Measurements from ENCODE around the gene ITGA2B.
"Not testable (repeated sequence)": the region's sequence is repeated elsewhere in the genome, so short reads cannot be mapped to it uniquely, and the experiment has no call there.

Gene ITGA2B

DNA sequence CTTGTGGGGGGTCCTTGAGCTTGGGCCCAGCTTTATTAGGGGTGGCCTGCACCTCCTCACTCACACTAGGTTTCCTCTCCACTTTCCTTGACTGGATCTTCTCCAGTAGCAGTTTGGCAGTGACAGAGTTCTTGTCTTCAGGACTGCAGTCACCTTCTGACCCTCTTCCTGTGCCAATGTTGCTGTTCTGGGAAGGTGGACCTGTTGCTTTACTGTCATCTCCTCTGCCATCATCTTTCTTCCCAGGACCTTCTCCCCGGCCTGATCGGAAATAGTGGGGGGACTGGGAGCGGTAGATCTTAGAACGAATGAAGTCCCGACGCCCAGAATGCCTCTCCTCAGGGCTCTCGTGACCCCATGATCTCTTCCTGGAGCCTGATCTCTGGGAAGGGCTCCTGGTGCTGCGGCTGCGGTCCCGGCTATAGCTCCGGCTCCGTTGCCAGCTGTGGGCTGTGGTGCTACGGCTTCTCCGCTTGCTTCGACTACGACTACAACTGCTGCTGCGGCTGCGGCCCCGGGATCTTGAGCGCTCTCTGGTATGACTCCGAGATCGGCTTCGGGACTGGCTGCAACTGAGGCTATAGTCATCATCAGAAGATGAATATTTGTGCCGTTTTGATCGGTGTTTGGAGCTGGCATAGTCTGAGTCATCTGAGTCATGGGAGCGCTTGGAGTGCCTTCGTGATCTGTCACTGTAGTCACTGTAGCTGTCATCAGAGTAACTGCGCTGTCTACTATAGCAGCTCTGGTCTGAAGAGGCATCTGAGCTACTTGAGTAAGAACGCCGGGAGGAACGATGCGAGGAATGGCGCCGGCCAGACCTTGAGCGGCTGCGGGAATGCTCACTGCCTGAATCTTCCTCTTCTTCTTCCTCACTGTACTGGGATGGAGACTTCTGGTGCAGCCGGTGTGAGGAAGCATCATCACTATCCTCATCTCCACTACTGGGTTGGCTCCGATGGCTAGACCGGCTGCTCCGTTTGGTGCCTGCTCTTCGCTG is 9.5 kb upstream of the ITGA2B start:
- TF ChIP-seq, protein P1, sequence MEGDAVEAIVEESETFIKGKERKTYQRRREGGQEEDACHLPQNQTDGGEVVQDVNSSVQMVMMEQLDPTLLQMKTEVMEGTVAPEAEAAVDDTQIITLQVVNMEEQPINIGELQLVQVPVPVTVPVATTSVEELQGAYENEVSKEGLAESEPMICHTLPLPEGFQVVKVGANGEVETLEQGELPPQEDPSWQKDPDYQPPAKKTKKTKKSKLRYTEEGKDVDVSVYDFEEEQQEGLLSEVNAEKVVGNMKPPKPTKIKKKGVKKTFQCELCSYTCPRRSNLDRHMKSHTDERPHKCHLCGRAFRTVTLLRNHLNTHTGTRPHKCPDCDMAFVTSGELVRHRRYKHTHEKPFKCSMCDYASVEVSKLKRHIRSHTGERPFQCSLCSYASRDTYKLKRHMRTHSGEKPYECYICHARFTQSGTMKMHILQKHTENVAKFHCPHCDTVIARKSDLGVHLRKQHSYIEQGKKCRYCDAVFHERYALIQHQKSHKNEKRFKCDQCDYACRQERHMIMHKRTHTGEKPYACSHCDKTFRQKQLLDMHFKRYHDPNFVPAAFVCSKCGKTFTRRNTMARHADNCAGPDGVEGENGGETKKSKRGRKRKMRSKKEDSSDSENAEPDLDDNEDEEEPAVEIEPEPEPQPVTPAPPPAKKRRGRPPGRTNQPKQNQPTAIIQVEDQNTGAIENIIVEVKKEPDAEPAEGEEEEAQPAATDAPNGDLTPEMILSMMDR (IDR thresholded peaks at IDR 0.05; ENCODE audit: extremely low read depth, missing control alignments): no peak
- DNase-seq (ENCODE audit: low spot score): no peak

DNA sequence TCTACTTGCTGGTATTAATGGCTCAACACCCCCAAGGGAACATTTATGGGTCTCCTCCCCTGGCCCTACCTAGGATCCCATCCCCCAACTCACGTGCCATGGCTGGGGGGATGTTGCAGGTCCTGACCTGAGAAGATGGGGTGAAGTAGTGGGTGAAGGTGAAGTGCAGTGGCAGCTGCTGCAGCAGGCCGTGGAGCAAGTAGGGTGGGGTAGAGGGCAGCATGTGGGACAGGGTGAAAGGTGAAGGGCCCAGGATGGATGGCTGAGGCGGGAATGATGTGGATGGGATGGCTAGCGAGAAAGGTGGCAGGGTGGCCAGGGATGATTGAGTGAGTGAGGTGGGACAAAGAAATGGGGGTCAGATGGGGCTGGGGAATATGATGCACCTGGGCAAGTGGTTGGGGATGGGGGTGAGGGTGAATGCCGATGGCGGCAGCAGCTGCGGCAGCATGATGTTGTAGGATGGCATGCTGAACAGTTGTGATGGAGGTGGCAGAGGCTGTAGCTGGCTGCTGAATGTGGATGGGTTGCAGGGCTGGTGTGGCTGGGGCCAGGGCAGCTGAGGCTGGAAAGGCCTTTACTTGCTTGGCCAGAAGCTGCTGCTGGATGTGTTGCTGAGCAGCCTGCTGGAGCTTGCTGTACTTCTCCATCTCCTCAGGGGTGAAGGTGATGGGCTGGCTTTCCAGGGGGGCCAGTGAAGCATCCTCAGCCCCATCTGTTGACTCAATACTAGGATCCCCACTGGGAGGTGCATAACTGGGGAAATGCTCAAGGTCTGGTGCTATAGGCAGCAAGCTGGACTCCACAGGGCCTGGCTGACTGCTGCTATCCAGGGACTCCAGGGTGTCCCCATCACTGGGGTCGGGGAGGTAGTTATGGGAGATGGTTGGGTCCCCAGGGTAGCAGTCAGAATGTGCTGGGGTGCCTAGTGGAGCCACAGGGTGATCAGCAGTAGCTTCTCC is 8.3 kb upstream of the ITGA2B start:
- no peak for DNase-seq (ENCODE audit: low spot score)
- TF ChIP-seq, protein P1 (IDR thresholded peaks at IDR 0.05; ENCODE audit: extremely low read depth, missing control alignments): no peak

DNA sequence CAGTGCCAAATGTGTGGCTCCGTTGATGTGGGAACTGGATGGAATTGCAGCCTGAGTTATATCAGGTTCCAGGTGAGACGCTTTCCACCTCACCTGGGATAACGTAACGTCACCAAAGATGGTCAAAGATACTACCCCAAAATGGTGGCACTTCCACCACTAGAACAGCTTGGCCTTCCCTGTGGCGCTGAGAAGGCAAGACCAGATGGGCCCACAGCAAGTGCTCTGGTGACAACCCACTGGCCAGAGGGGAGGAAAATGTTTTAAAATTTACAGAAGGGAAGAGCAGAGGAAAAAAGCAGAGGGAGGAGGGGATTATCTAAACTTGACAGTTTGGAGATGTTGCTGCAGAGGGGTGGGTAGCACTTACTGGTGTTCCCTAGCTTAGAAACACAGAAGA is 7.5 kb upstream of the ITGA2B start:
- DNase-seq (ENCODE audit: low spot score): no peak
- TF ChIP-seq, protein P1 (IDR thresholded peaks at IDR 0.05; ENCODE audit: extremely low read depth, missing control alignments): no peak

DNA sequence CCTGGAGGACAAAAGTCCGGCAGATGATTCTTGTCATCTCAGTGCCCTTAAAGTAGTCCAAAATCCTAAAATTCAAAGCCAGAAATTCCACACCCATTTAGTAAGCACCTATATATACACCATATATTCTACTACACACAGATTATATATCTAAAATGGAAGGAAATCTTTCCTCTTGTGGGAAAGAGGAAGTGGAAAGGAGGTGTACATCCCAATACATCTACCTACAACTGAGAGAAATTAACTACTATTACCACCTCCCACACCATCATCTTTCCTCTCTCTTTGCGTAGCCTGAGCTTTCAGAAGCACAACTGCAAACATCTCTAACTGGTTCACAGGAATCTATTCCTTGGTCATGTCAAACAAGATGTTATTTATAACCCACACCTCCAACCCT is 5.4 kb upstream of the ITGA2B start:
- no peak for DNase-seq (ENCODE audit: low spot score)
- TF ChIP-seq, protein P1 (IDR thresholded peaks at IDR 0.05; ENCODE audit: extremely low read depth, missing control alignments): no peak

DNA sequence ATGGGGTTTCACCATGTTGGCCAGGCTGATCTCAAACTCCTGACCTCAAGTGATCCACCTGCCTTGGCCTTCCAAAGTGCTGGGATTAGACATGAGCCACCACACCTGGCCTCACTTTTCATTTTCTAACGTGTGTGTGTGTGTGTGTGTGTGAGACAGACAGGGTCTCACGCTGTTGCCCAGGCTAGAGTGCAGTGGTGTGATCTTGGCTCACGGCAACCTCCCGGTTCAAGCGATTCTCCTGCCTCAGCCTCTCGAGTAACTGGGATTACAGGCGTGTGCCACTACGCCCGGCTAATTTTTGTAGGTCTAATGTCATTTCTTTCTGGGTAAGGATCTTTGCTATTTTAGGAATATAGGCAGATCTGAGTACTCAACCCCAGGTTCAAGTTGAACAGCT is 4.7 kb upstream of the ITGA2B start:
- DNase-seq (ENCODE audit: low spot score): not testable (repeated sequence)

DNA sequence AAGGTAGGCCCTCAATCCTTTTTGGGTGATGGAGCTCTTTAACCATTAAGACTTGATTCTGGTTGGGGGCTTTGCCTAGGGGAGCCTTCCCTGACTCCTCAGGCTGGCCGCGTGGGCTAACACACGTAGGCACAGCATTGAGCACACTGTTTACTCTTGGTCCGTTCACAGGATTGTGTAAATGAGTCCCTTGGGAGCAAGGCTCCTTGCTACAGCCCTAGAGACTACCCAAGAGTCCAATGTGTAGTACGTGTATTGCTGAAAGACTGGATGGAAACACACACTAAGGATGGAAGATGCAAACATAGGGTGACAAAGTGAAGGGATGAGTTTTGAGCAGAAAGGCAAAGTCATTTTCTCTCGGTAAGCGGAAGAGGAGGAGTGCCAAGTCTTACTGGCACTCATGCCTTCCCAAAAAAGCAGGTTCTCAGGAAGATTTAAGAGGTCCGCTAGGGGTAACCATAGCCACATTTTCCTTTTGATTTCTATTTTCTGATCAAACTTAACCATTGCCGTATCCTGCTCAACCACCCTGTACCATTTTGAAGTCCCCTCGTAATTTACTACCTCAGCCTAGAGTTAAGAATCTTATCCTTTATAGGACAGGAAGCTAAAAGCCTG is 911 bp upstream of the ITGA2B start:
- no peak for DNase-seq (ENCODE audit: low spot score)
- TF ChIP-seq, protein P1 (IDR thresholded peaks at IDR 0.05; ENCODE audit: extremely low read depth, missing control alignments): no peak

DNA sequence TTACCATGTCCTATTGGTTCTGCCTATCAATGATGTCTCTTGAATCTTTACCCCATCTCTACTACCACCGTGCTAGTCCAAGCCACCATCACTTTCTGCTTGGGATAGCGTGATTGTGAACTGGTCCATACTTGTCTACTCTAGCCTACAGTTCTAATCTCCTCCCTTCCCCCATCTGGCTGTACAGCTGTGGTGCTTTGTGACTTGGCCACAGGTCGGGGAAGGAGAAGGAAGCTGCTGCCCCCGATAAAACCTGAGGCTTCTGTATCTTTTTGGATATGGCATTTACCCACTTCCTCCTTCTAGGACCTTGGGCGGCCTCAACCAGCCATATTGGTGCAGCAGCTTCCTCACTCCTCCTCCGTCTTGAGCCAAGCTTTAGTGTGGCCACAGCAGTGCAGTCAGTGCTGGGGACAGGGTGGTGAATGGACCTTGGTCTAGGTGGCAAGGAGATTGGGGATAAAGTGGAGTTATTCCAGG is 314 bp upstream of the ITGA2B start:
- DNase-seq (ENCODE audit: low spot score): no peak
- TF ChIP-seq, protein P1 (IDR thresholded peaks at IDR 0.05; ENCODE audit: extremely low read depth, missing control alignments): no peak
